Measurements from ENCODE around the gene SLC5A2.
A peak's percentile ranks its signal among the peaks of the same experiment; 100 is the strongest.
"Not testable (repeated sequence)": the region's sequence is repeated elsewhere in the genome, so short reads cannot be mapped to it uniquely, and the experiment has no call there.

The SLC5A2 gene

GRCh38 chr16:31501966-31502348 lies 19.0 kb downstream of the SLC5A2 start:
- no peak overlapping the region for H3K4me3 ChIP-seq (ENCODE audit: low read depth, low read length)
- DNase-seq (ENCODE audit: low read depth): no peak
- no peak for TF ChIP-seq CTCF (IDR thresholded peaks at IDR 0.05; ENCODE audit: insufficient read depth, low read depth, low read length, missing control alignments)

- TF ChIP-seq CTCF (IDR thresholded peaks at IDR 0.05; ENCODE audit: insufficient read depth, low read depth, low read length, missing control alignments): no peak
- DNase-seq (ENCODE audit: low read depth): no peak
- H3K4me3 ChIP-seq (ENCODE audit: low read depth, low read length): no peak overlapping the region
Observed at GRCh38 chr16:31502981-31503380, 20.1 kb downstream of the SLC5A2 start.

- H3K4me3 ChIP-seq (ENCODE audit: low read depth, low read length); DNase-seq (ENCODE audit: low read depth): not testable (repeated sequence)
Observed at GRCh38 chr16:31503555-31503954, 20.6 kb downstream of the SLC5A2 start.

- H3K4me3 ChIP-seq (ENCODE audit: low read depth, low read length): no peak overlapping the region
- no peak for TF ChIP-seq CTCF (IDR thresholded peaks at IDR 0.05; ENCODE audit: insufficient read depth, low read depth, low read length, missing control alignments)
- no peak for DNase-seq (ENCODE audit: low read depth)
Observed at GRCh38 chr16:31504159-31504558, 21.2 kb downstream of the SLC5A2 start.

- H3K4me3 ChIP-seq (ENCODE audit: low read depth, low read length): no peak overlapping the region
- peak; percentile 78 for DNase-seq (ENCODE audit: low read depth)
- TF ChIP-seq CTCF (IDR thresholded peaks at IDR 0.05; ENCODE audit: insufficient read depth, low read depth, low read length, missing control alignments): no peak
Observed at GRCh38 chr16:31505483-31505882, 22.6 kb downstream of the SLC5A2 start.

GRCh38 chr16:31507617-31507928 lies 24.6 kb downstream of the SLC5A2 start:
- peak; percentile 36 for DNase-seq (ENCODE audit: low read depth)
- TF ChIP-seq CTCF (IDR thresholded peaks at IDR 0.05; ENCODE audit: insufficient read depth, low read depth, low read length, missing control alignments): no peak
- H3K4me3 ChIP-seq (ENCODE audit: low read depth, low read length): peak overlapping the region; percentile 100

- H3K4me3 ChIP-seq (ENCODE audit: low read depth, low read length): peak within 1 kb of the TSS; percentile 100
- DNase-seq (ENCODE audit: low read depth): peak; percentile 94
Observed at GRCh38 chr16:31507929-31508705, 25.2 kb downstream of the SLC5A2 start, which contains the start of gene RUSF1. Gene RUSF1, minus strand, starts transcription at chr16:31508391. Its CDS starts 18 bp downstream, at chr16:31508373.

More at GRCh38 chr16:31507929-31508705, 25.2 kb downstream of the SLC5A2 start, which contains the start of gene RUSF1:
- no peak for TF ChIP-seq CTCF (IDR thresholded peaks at IDR 0.05; ENCODE audit: insufficient read depth, low read depth, low read length, missing control alignments)

Data from GM12865 (cell line).